K562 (cell line): ENCODE measurements around the gene HSD11B1L. TPM values are rescaled to one million over a fixed set of nuclear protein-coding genes. Genes with fewer than 3 reads are reported as not detected.
A peak's percentile ranks its signal among the peaks of the same experiment; 100 is the strongest.

Source experiments
- CBFA2T3 ChIP-seq: fragments of 450-650 bp; IDR thresholded peaks from 2 replicates; pipeline ENCODE4 v1.6.1; 2017
- CBX5 ChIP-seq: IDR thresholded peaks from 2 replicates; pipeline ENCODE4 v1.6.1; 2014; ENCODE audit warnings: low read depth, borderline replicate concordance
- CC2D1A ChIP-seq: fragments of 450-650 bp; IDR thresholded peaks from 2 replicates; pipeline ENCODE4 v1.6.1; 2017; ENCODE audit warnings: mild to moderate bottlenecking
- CREB1 ChIP-seq, 2 experiments: sonication (generic) in 1 of 2; formaldehyde crosslinking in 1 of 2; IDR thresholded peaks; 2 replicates each; pipeline versions ENCODE4 v1.6.1 to v1.8.0; 2012 to 2022; ENCODE audit warnings: inconsistent platforms in 1 of 2, mild to moderate bottlenecking in 1 of 2, missing genetic modification reagents in 1 of 2, moderate library complexity in 1 of 2
- E2F6 ChIP-seq, 2 experiments: IDR thresholded peaks; 2 replicates each; pipeline ENCODE4 v1.6.1; 2011; ENCODE audit warnings: borderline replicate concordance in 1 of 2, control low read depth in 1 of 2, low read depth in 1 of 2, low read length in 1 of 2, mild to moderate bottlenecking in 1 of 2, mixed read lengths in 1 of 2, moderate library complexity in 1 of 2; ENCODE audit not compliant: insufficient read depth in 1 of 2, insufficient read length in 1 of 2, poor library complexity in 1 of 2, severe bottlenecking in 1 of 2; ENCODE audit errors: extremely low read depth in 1 of 2
- FOXK2 ChIP-seq, 2 experiments: fragments of 450-650 bp; IDR thresholded peaks in 1 of 2; conservative IDR thresholded peaks in 1 of 2; 2 replicates each; pipeline ENCODE4 v1.6.1; 2016; ENCODE audit warnings: low read depth in 2 of 2, mild to moderate bottlenecking in 1 of 2
- HOXB6 ChIP-seq: fragments of 250-450 bp; sonication (Bioruptor Pico); IDR thresholded peaks from 2 replicates; pipeline ENCODE4 v1.5.1; 2022; ENCODE audit warnings: mild to moderate bottlenecking, borderline replicate concordance
- KLF10 ChIP-seq: fragments of 250-450 bp; sonication (Bioruptor Pico); IDR thresholded peaks from 2 replicates; pipeline ENCODE4 v1.6.1; 2021; ENCODE audit warnings: matching md5 sums
- RAD21 ChIP-seq, 2 experiments: fragments of 250-450 bp in 1 of 2; fragments of 450-650 bp in 1 of 2; sonication (Bioruptor Pico) in 1 of 2; formaldehyde crosslinking in 1 of 2; IDR thresholded peaks in 1 of 2; conservative IDR thresholded peaks in 1 of 2; 2 replicates each; pipeline versions ENCODE4 v1.4.0 to v1.8.0; 2020 to 2022; ENCODE audit warnings: mild to moderate bottlenecking in 2 of 2, moderate library complexity in 1 of 2
- SRSF7 ChIP-seq: fragments of 200-400 bp; formaldehyde crosslinking; optimal IDR thresholded peaks from 2 replicates; pipeline ENCODE3; 2017; ENCODE audit warnings: mild to moderate bottlenecking, low read depth, low read length
- THRAP3 ChIP-seq: fragments of 450-650 bp; IDR thresholded peaks from 2 replicates; pipeline ENCODE4 v1.6.1; 2016; ENCODE audit warnings: mild to moderate bottlenecking, inconsistent platforms, borderline replicate concordance
- ZFPM2 ChIP-seq: fragments of 250-450 bp; sonication (Bioruptor Pico); IDR thresholded peaks from 2 replicates; pipeline ENCODE4 v1.5.1; 2022; ENCODE audit warnings: mild to moderate bottlenecking
- ZNF318 ChIP-seq, 2 experiments: fragments of 450-650 bp; IDR thresholded peaks; 2 replicates each; pipeline ENCODE4 v1.6.1; 2016; ENCODE audit warnings: mild to moderate bottlenecking in 2 of 2, borderline replicate concordance in 1 of 2, low read depth in 1 of 2, moderate library complexity in 1 of 2
- ZNF639 ChIP-seq, 2 experiments: fragments of 200-800 bp in 1 of 2; sonication (Bioruptor generic) in 1 of 2; sonication (generic) in 1 of 2; formaldehyde crosslinking in 1 of 2; IDR thresholded peaks in 1 of 2; conservative IDR thresholded peaks in 1 of 2; 2 replicates each; pipeline versions ENCODE4 v1.5.0 to v1.6.1; 2016 to 2020; ENCODE audit warnings: missing compliant biosample characterization in 1 of 2, missing genetic modification characterization in 1 of 2, missing genetic modification reagents in 1 of 2
- polyA plus RNA-seq, 8 experiments: library from polyadenylated mRNA; depleted of rRNA in 4 of 8; stranded (reverse) in 5 of 8; unstranded in 3 of 8; fragments of >200 nt; fragmentation: Nextera tagmentation in 2 of 8; fragmentation: Illumina TruSeq in 1 of 8; extraction: Ambion mirVana in 2 of 8; extraction: Trizol in 1 of 8; gene quantifications; 2 replicates each; pipeline versions ENCODE4 v1.2.1 to v1.2.3, GENCODE V29; 2011 to 2014; ENCODE audit warnings: inconsistent platforms in 1 of 8, missing spikeins in 1 of 8
- total RNA-seq, 7 experiments: library from RNA; depleted of rRNA in 6 of 7; stranded (reverse); fragments of >200 nt in 6 of 7; fragmentation: Illumina TruSeq in 2 of 7; extraction: Trizol in 2 of 7; gene quantifications; 2 replicates each; pipeline versions ENCODE4 v1.2.1 to v1.2.3, GENCODE V29; 2011 to 2021; ENCODE audit warnings: low replicate concordance in 1 of 7

The HSD11B1L gene
- total and polyA plus RNA-seq, 9 of the 15 experiments (the other 6 are each of a cell fraction or from before 2014, with no cell fraction given): 0.31 to 7.7 (median 2.3) TPM

- TF ChIP-seq ZNF318 (IDR thresholded peaks at IDR 0.05; ENCODE audit: borderline replicate concordance in 1 of 2, low read depth in 1 of 2) (peak in 1 of 2 experiments; percentile 97; a peak in 2 of 4 replicates), CBFA2T3 (peak; percentile 19; the same call in 1 of the 2 replicates), E2F6 (IDR thresholded peaks at IDR 0.05; ENCODE audit: borderline replicate concordance in 1 of 2, extremely low read depth in 1 of 2, insufficient read depth in 1 of 2, insufficient read length in 1 of 2, low read depth in 1 of 2, low read length in 1 of 2, poor library complexity in 1 of 2, severe bottlenecking in 1 of 2) (peak in 1 of 2 experiments; percentile 34), ZNF639 (CRISPR knock-in tag; conservative IDR thresholded peaks at IDR 0.05 in 1 of 2, IDR thresholded peaks at IDR 0.05 in 1 of 2) (peak in 1 of 2 experiments; percentile 86; a peak in 2 of 4 replicates), FOXK2 (conservative IDR thresholded peaks at IDR 0.05 in 1 of 2, IDR thresholded peaks at IDR 0.05 in 1 of 2; ENCODE audit: low read depth in 2 of 2) (no peak), CC2D1A (no peak), KLF10 (no peak), CREB1 (IDR thresholded peaks at IDR 0.05) (peak; percentile 36; the same call in 1 of the 2 replicates), CREB1 (CRISPR knock-in tag; IDR thresholded peaks at IDR 0.05) (peak; percentile 66), HOXB6 (CRISPR knock-in tag) (no peak), SRSF7 (no peak), ZFPM2 (0 out of 2 replicates have a peak, but pooled peaks have one; percentile 28), RAD21 (CRISPR knock-in tag; conservative IDR thresholded peaks at IDR 0.05 in 1 of 2, IDR thresholded peaks at IDR 0.05 in 1 of 2) (peak in 1 of 2 experiments; percentile 52; a peak in 1 of 4 replicates), CBX5 (no peak), THRAP3 (no peak)
These were observed 9.5 kb downstream of the HSD11B1L start, which contains the start of gene RPL36 (continued) for GRCh38 chr19:5690125-5690954.
